GM12878 (cell line): ENCODE data around the gene KPNA1.

Experiments used
- CREM ChIP-seq: IDR thresholded peaks from 2 replicates; pipeline ENCODE4 v1.6.1; 2014; ENCODE audit warnings: antibody characterized with exemption, low read depth
- EP300 ChIP-seq, 2 experiments: fragments of 150-350 bp in 1 of 2; IDR thresholded peaks; 2 replicates each; pipeline ENCODE4 v1.6.1; 2011 to 2012; ENCODE audit warnings: low read depth in 2 of 2, low read length in 2 of 2, borderline replicate concordance in 1 of 2, improper control_type of control experiment in 1 of 2, inconsistent platforms in 1 of 2; ENCODE audit not compliant: control insufficient read depth in 1 of 2
- POLR2A ChIP-seq: IDR thresholded peaks from 2 replicates; pipeline ENCODE4 v1.6.1; 2011; ENCODE audit warnings: low read depth, mild to moderate bottlenecking, low read length
- POLR2AphosphoS5 ChIP-seq: IDR thresholded peaks from 2 replicates; pipeline ENCODE4 v1.6.1; 2011; ENCODE audit warnings: mild to moderate bottlenecking, low read length, inconsistent platforms
- RUNX3 ChIP-seq: IDR thresholded peaks from 2 replicates; pipeline ENCODE4 v1.6.1; 2012; ENCODE audit warnings: low read length, inconsistent platforms
- SMAD1 ChIP-seq: fragments of 450-650 bp; IDR thresholded peaks from 2 replicates; pipeline ENCODE4 v1.6.1; 2018; ENCODE audit warnings: mild to moderate bottlenecking, low read depth; ENCODE audit not compliant: partially characterized antibody
- SMC3 ChIP-seq: IDR thresholded peaks from 2 replicates; pipeline ENCODE4 v1.6.1; 2011; ENCODE audit warnings: low read length, improper control_type of control experiment, borderline replicate concordance
- TF ChIP-seq, protein P1 (sequence below), 3 experiments: IDR thresholded peaks in 2 of 3; conservative IDR thresholded peaks in 1 of 3; 2 replicates each; pipeline ENCODE4 v1.5.1; 2011; ENCODE audit warnings: low read depth in 3 of 3, low read length in 3 of 3, mild to moderate bottlenecking in 3 of 3, control low read depth in 2 of 3, moderate library complexity in 2 of 3, inconsistent platforms in 1 of 3, mixed read lengths in 1 of 3; ENCODE audit not compliant: control insufficient read depth in 2 of 3, insufficient read depth in 1 of 3; ENCODE audit errors: extremely low read depth in 1 of 3
- TF ChIP-seq, protein P2 (sequence below): fragments of 450-650 bp; IDR thresholded peaks from 2 replicates; pipeline ENCODE4 v1.6.1; 2017; ENCODE audit warnings: mild to moderate bottlenecking

DNA sequence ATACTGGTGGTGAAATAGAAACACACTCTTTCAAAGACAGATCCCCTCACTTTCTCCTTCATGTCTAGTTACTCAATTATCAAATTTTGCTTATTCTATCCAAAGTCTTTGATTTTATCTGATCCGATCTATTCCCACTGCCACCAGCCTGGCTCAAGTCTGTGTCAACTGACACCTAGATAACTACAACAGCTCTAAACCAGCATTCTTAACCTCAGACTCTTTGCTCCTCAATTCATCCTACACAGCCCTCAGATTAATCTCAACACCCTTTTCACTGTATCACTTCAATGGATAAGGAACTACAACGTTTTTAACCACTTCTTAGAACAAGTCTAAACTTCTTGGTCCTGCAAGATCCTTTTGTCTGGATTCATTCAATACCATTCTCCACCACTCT is 9.1 kb downstream of the KPNA1 start:
- TF ChIP-seq, protein P1, sequence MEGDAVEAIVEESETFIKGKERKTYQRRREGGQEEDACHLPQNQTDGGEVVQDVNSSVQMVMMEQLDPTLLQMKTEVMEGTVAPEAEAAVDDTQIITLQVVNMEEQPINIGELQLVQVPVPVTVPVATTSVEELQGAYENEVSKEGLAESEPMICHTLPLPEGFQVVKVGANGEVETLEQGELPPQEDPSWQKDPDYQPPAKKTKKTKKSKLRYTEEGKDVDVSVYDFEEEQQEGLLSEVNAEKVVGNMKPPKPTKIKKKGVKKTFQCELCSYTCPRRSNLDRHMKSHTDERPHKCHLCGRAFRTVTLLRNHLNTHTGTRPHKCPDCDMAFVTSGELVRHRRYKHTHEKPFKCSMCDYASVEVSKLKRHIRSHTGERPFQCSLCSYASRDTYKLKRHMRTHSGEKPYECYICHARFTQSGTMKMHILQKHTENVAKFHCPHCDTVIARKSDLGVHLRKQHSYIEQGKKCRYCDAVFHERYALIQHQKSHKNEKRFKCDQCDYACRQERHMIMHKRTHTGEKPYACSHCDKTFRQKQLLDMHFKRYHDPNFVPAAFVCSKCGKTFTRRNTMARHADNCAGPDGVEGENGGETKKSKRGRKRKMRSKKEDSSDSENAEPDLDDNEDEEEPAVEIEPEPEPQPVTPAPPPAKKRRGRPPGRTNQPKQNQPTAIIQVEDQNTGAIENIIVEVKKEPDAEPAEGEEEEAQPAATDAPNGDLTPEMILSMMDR (IDR thresholded peaks at IDR 0.05 in 2 of 3, conservative IDR thresholded peaks at IDR 0.05 in 1 of 3; ENCODE audit: control insufficient read depth in 2 of 3, extremely low read depth in 1 of 3, insufficient read depth in 1 of 3, low read depth in 3 of 3, low read length in 3 of 3), result no peak
- TF ChIP-seq SMAD1 (no peak), POLR2A (no peak), EP300 (IDR thresholded peaks at IDR 0.05; ENCODE audit: borderline replicate concordance in 1 of 2, control insufficient read depth in 1 of 2, low read depth in 2 of 2, low read length in 2 of 2) (no peak), RUNX3 (no peak), CREM (no peak), POLR2AphosphoS5 (no peak), SMC3 (no peak)
- TF ChIP-seq, protein P2, sequence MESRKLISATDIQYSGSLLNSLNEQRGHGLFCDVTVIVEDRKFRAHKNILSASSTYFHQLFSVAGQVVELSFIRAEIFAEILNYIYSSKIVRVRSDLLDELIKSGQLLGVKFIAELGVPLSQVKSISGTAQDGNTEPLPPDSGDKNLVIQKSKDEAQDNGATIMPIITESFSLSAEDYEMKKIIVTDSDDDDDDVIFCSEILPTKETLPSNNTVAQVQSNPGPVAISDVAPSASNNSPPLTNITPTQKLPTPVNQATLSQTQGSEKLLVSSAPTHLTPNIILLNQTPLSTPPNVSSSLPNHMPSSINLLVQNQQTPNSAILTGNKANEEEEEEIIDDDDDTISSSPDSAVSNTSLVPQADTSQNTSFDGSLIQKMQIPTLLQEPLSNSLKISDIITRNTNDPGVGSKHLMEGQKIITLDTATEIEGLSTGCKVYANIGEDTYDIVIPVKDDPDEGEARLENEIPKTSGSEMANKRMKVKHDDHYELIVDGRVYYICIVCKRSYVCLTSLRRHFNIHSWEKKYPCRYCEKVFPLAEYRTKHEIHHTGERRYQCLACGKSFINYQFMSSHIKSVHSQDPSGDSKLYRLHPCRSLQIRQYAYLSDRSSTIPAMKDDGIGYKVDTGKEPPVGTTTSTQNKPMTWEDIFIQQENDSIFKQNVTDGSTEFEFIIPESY, result no peak
